Kidney (tissue), 14 donors: Measurements from ENCODE around the gene CUBN. TPM values are rescaled to one million over a fixed set of nuclear protein-coding genes. Genes with fewer than 3 reads are reported as not detected.

ENCODE experiments used
- DNase-seq, 5 donors: peaks; one replicate each; pipeline ENCODE4 v3.0.0-alpha.2; 2013 to 2020
- FAIRE-seq: peaks from 2 replicates; lab custom pipeline; 2012; peaks lifted over from hg19 to GRCh38; lab: Jason Lieb, UNC
- H3K27ac ChIP-seq, 2 donors: one replicate each; pipeline ENCODE4 v1.7.0; 2013; ENCODE audit warnings: low read depth in 2 of 2, low read length in 2 of 2, inconsistent platforms in 1 of 2
- H3K27me3 ChIP-seq: one replicate; pipeline ENCODE4 v1.7.1; 2013; ENCODE audit warnings: low read length, inconsistent platforms; ENCODE audit not compliant: control insufficient read depth, insufficient read depth
- H3K36me3 ChIP-seq, 3 donors: one replicate each; pipeline versions ENCODE4 v1.7.0 to v1.7.1; 2013; ENCODE audit warnings: low read length in 3 of 3, control low read depth in 1 of 3, inconsistent platforms in 1 of 3; ENCODE audit not compliant: insufficient read depth in 3 of 3, control insufficient read depth in 2 of 3
- H3K4me1 ChIP-seq, 3 donors: one replicate each; pipeline versions ENCODE4 v1.7.0 to v1.7.1; 2013; ENCODE audit warnings: low read length in 3 of 3, inconsistent platforms in 1 of 3, low read depth in 1 of 3; ENCODE audit not compliant: control insufficient read depth in 2 of 3, insufficient read depth in 2 of 3
- H3K4me3 ChIP-seq, 3 donors: one replicate each; pipeline versions ENCODE4 v1.7.0 to v1.8.1; 2013; ENCODE audit warnings: low read length in 3 of 3, control low read depth in 1 of 3, inconsistent platforms in 1 of 3
- H3K9ac ChIP-seq, 3 donors: one replicate each; pipeline versions ENCODE4 v1.7.0 to v1.7.1; 2013; ENCODE audit warnings: low read length in 3 of 3, control low read depth in 1 of 3, inconsistent platforms in 1 of 3
- H3K9me3 ChIP-seq, 3 donors: one replicate each; pipeline versions ENCODE4 v1.7.0 to v1.7.1; 2013; ENCODE audit warnings: low read length in 3 of 3, control low read depth in 1 of 3, inconsistent platforms in 1 of 3; ENCODE audit not compliant: control insufficient read depth in 2 of 3, insufficient read depth in 1 of 3
- CTCF ChIP-seq: IDR thresholded peaks from 3 replicates; pipeline ENCODE4 v1.5.1; 2012; ENCODE audit warnings: mild to moderate bottlenecking, moderate library complexity, borderline replicate concordance; ENCODE audit not compliant: insufficient read depth; ENCODE audit errors: extremely low read depth
- intact Hi-C: fragments of 100-400 bp; cut with DNase I; formaldehyde crosslinking; loops from one replicate; pipeline ENCODE4 v1.11.1; 2022
- polyA plus RNA-seq: library from polyadenylated mRNA; stranded (reverse); fragments of 350-450 nt; fragmentation: Illumina TruSeq; extraction: RNeasy Lipid Tissue Mini Kit (QIAGEN cat#74804); gene quantifications from one replicate; pipeline ENCODE4 v1.2.3, GENCODE V29; 2014; ENCODE audit warnings: low read depth, low replicate concordance; ENCODE audit not compliant: insufficient read depth
- total RNA-seq: library from RNA; stranded (reverse); fragmentation: NEBNext Ultra II Directional; extraction: Animal tissue kit (Norgen Biotek cat#: 25700); gene quantifications from one replicate; pipeline ENCODE4 v1.2.1, GENCODE V29; 2021
- donor health status: control.
- donor health status: control.
- donor health status: control.
- donor health status: control.
- donor health status: control.
- donor health status: DM: yes; HTN: yes; CAD: no.
- donor health status: Normal renal cell carcinoma (clear cell type).

Gene CUBN
- total and polyA plus RNA-seq, 2 donors from 2014 or later, result 14.8 to 31.6 TPM

GRCh38 chr10:16904049-16904448 is 225.6 kb downstream of the CUBN start:
- DNase-seq (no peak), FAIRE-seq (no peak)
- TF ChIP-seq CTCF, result no peak
- H3K36me3 ChIP-seq, result peaks cover 0 to 31% (median 10%) of the 10 kb centered on the region in 3 donors
- H3K9ac ChIP-seq, result no peak overlapping the region
- H3K9me3 ChIP-seq, result no peaks in the 10 kb centered on the region
- no peaks in the 10 kb centered on the region for H3K27me3 ChIP-seq
- no peak overlapping the region for H3K4me3 ChIP-seq
- H3K27ac ChIP-seq, result no peak overlapping the region
- intact Hi-C loops, result no loop called here
- H3K4me1 ChIP-seq, result no peaks in the 10 kb centered on the region

- DNase-seq, result no peak
- peaks cover 0 to 42% (median 11%) of the 10 kb centered on the region in 3 donors for H3K36me3 ChIP-seq
- H3K4me1 ChIP-seq, result no peaks in the 10 kb centered on the region
- intact Hi-C loops, result no loop called here
- H3K27me3 ChIP-seq, result no peaks in the 10 kb centered on the region
- FAIRE-seq, result no peak
- no peak overlapping the region for H3K9ac ChIP-seq
- no peak overlapping the region for H3K27ac ChIP-seq
- TF ChIP-seq CTCF, result no peak
- no peaks in the 10 kb centered on the region for H3K9me3 ChIP-seq
- no peak overlapping the region for H3K4me3 ChIP-seq
Observed at GRCh38 chr10:16902606-16903005, 227.0 kb downstream of the CUBN start.

GRCh38 chr10:16901106-16901505 is 228.5 kb downstream of the CUBN start:
- Histone ChIP-seq H3K4me3 (no peak overlapping the region), H3K36me3 (peaks cover 0 to 47% (median 12%) of the 10 kb centered on the region in 3 donors), H3K9me3 (no peaks in the 10 kb centered on the region), H3K9ac (no peak overlapping the region), H3K27ac (no peak overlapping the region), H3K27me3 (no peaks in the 10 kb centered on the region), H3K4me1 (no peaks in the 10 kb centered on the region)
- DNase-seq (no peak), FAIRE-seq (no peak)
- intact Hi-C loops, result no loop called here
- TF ChIP-seq CTCF, result no peak

- intact Hi-C loops, result no loop called here
- no peak for FAIRE-seq
Observed at GRCh38 chr10:16896993-16897392, 232.6 kb downstream of the CUBN start.

More at GRCh38 chr10:16896993-16897392, 232.6 kb downstream of the CUBN start:
- DNase-seq, result no peak
- Histone ChIP-seq H3K27ac (no peak overlapping the region), H3K4me1 (no peaks in the 10 kb centered on the region), H3K36me3 (peaks cover 0 to 53% (median 10%) of the 10 kb centered on the region in 3 donors), H3K9ac (no peak overlapping the region), H3K27me3 (no peaks in the 10 kb centered on the region), H3K9me3 (no peaks in the 10 kb centered on the region), H3K4me3 (no peak overlapping the region)
- TF ChIP-seq CTCF, result no peak
